ENCODE results near the gene IRF1.

Gene IRF1

DNA sequence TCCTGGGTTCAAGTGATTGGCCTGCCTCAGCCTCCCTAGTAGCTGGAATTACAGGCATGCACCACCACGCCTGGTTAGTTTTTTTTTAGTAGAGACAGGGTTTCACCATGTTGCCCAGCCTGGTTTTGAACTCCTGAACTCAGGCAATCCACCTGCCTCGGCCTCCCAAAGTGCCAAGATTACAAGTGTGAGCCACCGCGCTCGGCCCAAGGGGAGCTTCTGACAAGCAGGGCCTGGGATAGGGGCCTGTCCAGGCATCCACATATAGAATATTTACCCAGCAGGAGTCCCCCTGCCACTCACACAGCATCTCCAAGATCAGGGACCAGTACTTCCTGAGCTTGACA lies 10.1 kb downstream of the IRF1 start:
- H3K4me3 ChIP-seq (ENCODE audit: low read length), result no peak overlapping the region
- DNase-seq (ENCODE audit: low read depth), result no peak
- TF ChIP-seq, protein P1, sequence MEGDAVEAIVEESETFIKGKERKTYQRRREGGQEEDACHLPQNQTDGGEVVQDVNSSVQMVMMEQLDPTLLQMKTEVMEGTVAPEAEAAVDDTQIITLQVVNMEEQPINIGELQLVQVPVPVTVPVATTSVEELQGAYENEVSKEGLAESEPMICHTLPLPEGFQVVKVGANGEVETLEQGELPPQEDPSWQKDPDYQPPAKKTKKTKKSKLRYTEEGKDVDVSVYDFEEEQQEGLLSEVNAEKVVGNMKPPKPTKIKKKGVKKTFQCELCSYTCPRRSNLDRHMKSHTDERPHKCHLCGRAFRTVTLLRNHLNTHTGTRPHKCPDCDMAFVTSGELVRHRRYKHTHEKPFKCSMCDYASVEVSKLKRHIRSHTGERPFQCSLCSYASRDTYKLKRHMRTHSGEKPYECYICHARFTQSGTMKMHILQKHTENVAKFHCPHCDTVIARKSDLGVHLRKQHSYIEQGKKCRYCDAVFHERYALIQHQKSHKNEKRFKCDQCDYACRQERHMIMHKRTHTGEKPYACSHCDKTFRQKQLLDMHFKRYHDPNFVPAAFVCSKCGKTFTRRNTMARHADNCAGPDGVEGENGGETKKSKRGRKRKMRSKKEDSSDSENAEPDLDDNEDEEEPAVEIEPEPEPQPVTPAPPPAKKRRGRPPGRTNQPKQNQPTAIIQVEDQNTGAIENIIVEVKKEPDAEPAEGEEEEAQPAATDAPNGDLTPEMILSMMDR (conservative IDR thresholded peaks at IDR 0.05; ENCODE audit: low read depth, low read length), result no peak

DNA sequence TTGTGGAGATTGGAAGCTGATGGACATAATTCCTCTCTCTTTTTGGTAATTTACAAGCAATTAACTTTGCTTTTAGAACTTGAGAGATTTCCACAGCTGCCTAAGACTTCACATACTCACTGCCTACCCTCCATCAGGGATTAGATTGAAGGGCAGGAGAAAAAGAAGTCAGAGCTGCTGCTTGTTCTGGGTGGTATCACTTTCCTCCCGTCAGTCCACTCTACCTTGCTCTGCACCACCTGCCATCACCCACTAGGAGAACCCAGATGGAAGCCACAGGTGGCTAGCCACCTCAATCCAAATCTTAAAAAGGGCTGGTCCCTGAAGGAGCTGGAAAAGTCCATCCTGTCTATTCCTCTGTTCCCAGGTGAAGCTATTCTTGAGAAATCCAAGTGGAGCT lies 10.5 kb downstream of the IRF1 start:
- H3K4me3 ChIP-seq (ENCODE audit: low read length), result no peak overlapping the region
- TF ChIP-seq, protein P1 (conservative IDR thresholded peaks at IDR 0.05; ENCODE audit: low read depth, low read length), result no peak
- DNase-seq (ENCODE audit: low read depth), result no peak

DNA sequence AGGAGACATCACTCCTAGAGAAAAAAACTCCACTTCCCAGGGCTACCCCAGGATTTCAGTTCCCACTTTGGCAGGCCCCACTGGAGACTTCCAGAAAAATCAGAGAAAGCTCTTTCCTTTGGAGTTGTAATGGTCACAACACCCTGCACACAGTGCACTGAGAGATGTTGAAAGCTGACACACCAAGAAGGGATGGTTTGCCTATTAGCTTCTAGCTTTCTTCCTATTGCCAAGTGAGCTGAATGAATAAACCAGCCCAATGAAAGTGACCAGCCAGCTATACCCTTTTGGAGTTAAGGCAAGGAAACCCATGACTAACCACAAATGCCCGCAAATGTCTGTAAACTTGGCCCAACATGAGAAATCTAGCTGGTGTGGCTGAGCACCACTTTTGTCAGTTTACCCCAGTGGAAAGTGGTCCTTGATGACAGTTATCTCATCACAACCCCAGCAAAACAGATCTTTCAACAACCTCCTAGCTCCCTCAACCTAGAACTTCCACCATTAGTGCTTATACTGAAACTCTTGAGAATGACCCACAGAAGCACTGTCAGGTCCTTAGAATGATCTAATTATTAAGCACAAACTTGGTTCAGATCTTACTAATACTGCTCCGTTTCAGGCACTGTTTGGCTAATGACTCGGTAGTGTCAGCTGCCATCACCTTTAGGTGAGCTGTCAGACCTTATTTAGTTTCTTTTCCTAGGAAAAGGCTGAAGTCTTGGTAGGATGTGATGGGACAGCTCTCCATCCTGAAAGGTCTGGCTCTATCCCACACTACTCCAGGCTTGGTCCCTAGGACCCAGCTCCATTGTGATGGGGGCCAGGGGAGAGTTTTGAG lies 11.2 kb downstream of the IRF1 start:
- no peak overlapping the region for H3K4me3 ChIP-seq (ENCODE audit: low read length)
- TF ChIP-seq, protein P1 (conservative IDR thresholded peaks at IDR 0.05; ENCODE audit: low read depth, low read length), result no peak
- no peak for DNase-seq (ENCODE audit: low read depth)

DNA sequence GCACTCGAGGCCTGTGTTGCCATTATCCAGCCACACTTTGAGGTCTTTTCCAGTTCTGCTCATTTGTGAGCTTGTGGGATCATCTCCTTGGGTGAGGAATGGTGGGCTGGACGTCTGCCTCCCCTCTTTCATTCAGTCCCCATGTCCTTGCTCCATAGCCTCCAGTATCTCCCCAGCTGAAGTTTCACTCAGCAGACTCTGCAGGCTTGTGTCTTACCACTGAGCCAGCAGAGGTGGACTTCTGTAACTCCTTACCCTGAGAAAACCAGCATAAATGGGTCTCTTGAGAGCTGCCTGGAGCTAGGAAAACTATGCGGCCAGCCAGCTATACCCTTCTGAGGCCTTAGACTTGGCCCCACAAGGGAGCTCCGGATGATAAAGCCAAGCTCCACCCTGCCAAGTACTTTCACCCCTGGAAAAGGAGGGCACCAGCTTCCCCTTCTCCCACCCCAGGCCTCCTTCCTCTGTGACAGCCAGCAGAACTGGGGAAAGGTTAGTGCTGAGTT lies 12.2 kb downstream of the IRF1 start:
- H3K4me3 ChIP-seq (ENCODE audit: low read length), result no peak overlapping the region
- DNase-seq (ENCODE audit: low read depth), result no peak
- TF ChIP-seq, protein P1 (conservative IDR thresholded peaks at IDR 0.05; ENCODE audit: low read depth, low read length), result no peak

DNA sequence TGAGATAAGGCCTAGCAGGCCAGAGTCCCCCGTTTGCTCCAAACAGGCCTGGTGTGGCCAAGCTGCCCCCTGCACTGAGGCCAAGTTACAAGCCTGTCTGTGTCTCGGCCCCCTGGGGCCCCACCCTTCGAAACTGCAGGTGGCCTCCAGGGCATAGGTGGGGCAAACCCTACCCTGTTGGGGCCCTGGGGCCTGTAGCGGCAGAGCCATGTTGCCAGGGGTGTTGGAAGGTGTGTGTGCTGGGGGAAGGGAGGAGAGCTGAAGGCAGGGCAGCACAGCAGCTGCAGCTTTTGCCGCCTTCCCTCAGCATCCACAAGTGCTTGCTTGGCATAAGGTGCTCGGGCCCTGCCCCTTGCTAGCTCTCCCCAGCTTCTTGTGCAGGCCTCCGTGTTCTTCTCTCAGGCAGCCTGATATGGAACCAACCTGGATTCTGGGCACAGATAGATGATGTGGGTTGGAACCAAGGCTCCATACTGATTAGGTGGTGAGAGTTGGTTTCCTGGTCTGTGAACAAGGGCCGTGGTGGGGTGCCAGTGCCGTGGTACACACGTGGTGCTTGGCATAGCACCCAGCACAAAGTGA lies 12.7 kb downstream of the IRF1 start:
- TF ChIP-seq, protein P1 (conservative IDR thresholded peaks at IDR 0.05; ENCODE audit: low read depth, low read length), result no peak
- H3K4me3 ChIP-seq (ENCODE audit: low read length), result no peak overlapping the region
- no peak for DNase-seq (ENCODE audit: low read depth)

DNA sequence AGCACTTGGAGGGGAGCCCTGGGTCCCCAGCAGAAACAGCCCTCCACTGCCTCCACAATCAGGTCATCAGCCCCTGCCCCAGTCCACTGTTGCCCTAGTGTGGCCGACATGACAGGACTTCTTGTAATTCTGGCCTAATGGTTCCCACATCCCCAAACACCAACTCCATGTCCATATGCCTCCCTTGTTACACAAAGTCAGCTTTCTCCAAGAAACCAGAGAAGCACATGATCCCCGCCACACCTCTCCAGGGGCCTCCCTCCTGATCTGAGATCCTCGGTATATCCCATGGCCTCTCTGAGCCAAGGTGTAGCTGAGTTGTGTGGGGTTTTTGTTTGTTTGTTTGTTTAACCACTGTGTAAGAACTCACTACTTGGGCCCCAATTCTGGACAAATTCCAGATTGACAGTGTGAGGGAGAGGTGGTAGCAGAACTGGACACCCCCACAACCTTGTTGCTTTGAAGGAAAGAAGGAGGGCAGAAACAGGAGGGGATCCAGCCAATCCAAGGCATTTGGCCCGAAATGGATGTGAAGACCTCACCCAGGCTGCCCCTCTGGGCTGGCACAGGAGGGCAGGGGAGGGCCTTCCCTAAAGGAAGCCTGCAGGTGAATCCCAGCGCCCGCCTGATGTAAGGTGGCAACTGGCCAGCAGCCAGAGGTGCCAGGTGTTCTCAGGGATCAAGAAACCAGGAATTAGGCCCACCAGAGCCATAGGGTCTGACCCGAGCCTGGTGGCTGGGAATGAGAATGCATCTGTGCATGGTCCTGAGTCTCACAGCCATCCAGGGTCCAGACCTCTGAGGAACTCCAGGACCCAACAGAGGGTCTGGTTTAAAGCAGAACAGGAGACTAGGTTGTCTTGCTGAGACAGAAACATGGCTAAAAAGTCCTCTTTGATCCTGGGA lies 13.4 kb downstream of the IRF1 start:
- no peak overlapping the region for H3K4me3 ChIP-seq (ENCODE audit: low read length)
- TF ChIP-seq, protein P1 (conservative IDR thresholded peaks at IDR 0.05; ENCODE audit: low read depth, low read length), result no peak
- no peak for DNase-seq (ENCODE audit: low read depth)

Data from retinal pigment epithelial cell (primary cell).